Jurkat, Clone E6-1 (cell line): ENCODE data around the gene FRMD1.
"Not testable (repeated sequence)": the region's sequence is repeated elsewhere in the genome, so short reads cannot be mapped to it uniquely, and the experiment has no call there.

Experiments used
- DNase-seq: peaks from one replicate; pipeline ENCODE4 v3.0.0-alpha.2; 2011; ENCODE audit warnings: low read depth, low spot score
- H3K4me3 ChIP-seq: 2 replicates; pipeline ENCODE4 v1.5.1; 2011; ENCODE audit warnings: mild to moderate bottlenecking, low read length, control low read depth, moderate library complexity

Gene FRMD1

GRCh38 chr6:168084465-168085160 is 5.6 kb upstream of the FRMD1 start:
- H3K4me3 ChIP-seq, result no peak overlapping the region
- no peak for DNase-seq

GRCh38 chr6:168083514-168083885 is 4.5 kb upstream of the FRMD1 start:
- DNase-seq, result no peak
- H3K4me3 ChIP-seq, result no peak overlapping the region

DNA sequence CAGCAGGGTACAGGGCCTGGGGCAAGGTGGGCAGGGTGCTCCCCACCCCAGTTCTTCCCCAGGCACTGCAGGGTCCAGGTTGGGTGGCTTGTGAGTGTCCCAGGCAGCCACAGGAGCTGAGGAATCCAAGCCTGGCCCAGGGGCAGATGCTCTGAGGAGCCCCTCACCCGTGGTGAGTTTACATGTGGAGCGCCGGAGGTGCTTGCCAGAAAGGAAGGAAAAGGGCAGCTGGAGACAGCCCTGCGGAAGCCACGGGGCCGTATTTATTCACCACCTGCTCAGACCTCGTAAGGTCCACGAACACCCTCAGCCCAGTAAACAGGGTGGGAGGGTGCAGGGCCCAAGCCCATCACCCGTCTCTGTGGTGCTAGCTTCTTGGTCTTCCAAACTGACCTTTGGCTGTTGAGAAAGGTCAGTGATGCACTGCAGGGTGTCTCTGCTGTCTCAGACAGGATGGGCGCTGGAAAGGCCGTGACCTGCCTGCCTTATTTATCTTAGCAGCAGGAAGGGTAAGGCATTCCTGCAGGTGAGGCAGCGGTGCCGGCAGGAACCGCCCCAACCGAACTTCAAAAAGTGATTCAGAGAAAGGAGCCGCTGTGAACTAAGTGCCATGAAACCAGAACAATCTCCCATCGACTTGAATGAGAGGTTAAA is 4.0 kb upstream of the FRMD1 start:
- DNase-seq, result no peak
- no peak overlapping the region for H3K4me3 ChIP-seq

DNA sequence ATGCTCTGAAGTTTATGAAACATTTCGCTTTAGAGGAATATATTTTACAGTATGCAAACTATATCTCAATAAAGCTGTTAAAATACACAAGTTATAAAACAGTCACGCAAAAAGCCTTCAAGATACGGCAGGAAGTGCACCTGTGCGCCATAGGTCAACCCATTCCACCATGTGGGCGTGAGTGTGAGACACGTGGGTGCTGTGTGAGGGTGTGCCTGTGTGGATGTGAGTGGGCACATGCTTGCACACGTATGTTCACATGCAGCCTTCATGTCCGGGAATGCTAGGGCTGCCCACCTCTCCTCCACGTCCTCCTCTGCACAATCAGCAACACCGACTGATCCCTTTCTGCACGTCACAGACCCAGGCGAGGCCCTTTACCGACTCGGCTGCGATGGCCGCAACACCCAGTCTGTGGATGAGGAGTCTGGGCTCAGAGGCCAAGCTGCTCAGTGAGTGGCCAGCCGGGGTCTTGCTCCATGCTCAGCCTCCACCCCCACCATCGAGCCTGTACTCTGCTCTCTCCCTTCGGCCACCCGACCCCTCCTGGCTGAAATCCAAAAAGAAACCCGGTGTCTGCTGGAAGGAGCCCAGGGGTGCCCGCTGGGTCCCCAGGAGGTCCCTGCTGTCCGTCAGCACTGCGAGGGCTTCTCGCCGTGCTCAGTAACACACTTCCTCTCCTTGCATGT is 3.0 kb upstream of the FRMD1 start:
- H3K4me3 ChIP-seq, result no peak overlapping the region
- no peak for DNase-seq

DNA sequence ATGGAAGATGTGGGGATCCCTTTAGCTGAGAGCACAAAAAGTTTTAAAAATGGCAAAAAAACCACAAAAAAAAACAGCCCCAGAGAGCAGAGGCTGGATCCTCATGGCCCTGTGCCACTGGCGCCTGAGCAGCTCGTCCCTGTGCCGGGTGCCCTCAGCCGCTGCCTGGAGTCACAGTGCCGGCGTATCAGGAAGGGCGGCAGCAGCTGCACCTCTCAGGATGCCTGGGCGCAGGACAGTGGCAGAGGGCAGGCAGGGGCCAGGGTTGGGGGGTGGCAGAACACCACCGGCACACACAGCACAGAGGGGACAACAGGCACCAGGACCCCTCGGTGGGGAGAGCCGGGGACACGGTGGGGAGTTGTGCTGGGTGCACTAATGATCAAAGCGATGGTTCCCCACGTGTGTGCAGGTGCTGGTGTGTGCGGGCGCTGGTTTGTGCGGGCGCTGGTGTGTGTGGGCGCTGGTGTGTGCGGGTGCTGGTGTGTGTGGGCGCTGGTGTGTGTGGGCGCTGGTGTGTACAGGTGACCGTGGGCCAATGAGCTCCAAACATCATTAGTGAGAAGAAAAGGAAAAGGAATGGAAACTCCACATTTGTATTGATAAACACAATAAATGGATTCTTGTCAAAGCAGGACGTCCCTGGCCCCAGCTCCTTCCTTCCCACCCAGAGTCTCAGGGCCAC is 1.5 kb upstream of the FRMD1 start:
- no peak overlapping the region for H3K4me3 ChIP-seq
- DNase-seq, result no peak

- no peak for DNase-seq
Measured at GRCh38 chr6:168078175-168078942, 653 bp downstream of the FRMD1 start.

DNA sequence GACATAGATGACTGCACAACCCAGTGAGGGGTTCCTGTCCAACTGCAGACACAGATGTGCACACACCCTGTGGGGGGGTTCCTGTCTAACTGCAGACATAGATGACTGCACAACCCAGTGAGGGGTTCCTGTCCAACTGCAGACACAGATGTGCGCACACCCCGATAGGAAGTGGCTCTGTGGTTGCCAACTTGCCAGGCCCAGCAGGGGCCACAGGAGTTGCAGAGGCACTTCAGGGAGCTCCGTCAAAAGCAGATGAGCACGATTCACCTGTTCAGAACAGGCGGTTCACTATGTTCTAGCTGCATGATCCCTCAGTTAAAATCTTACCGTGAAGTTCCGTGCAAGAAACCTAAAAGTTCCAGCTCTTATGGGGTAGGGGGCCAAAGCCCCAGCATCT is 1.6 kb downstream of the FRMD1 start:
- not testable (repeated sequence) for H3K4me3 ChIP-seq
- peak; percentile 63 for DNase-seq

More at GRCh38 chr6:168078175-168078942, 653 bp downstream of the FRMD1 start:
- no peak overlapping the region for H3K4me3 ChIP-seq

- DNase-seq, result no peak
- no peak overlapping the region for H3K4me3 ChIP-seq
Measured at GRCh38 chr6:168075787-168076202, 3.2 kb downstream of the FRMD1 start.

- no peak for DNase-seq
- no peak overlapping the region for H3K4me3 ChIP-seq
Measured at GRCh38 chr6:168075216-168075615, 3.8 kb downstream of the FRMD1 start.

- no peak overlapping the region for H3K4me3 ChIP-seq
- DNase-seq, result no peak
Measured at GRCh38 chr6:168073937-168074730, 4.9 kb downstream of the FRMD1 start.

DNA sequence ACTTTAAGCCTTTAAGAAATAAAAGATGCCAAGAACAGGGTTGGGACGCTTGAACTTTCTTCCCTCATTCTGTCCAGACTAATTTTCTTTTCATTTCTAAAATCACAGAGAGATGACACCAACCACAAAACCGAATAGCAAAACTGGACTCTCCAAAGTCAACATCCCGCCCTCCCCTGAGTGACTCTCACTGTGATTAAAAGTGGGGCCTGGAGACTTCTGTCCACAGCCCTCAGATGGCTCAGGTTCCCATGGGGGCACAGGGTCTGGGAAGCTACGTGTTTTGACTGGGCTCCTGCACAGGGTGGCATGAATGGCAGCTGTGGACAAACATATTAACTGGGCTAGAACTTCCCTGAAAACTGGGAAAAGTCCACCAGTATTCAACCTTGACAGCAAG is 6.3 kb downstream of the FRMD1 start:
- DNase-seq, result no peak
- no peak overlapping the region for H3K4me3 ChIP-seq

GRCh38 chr6:168072261-168072660 is 6.8 kb downstream of the FRMD1 start:
- no peak for DNase-seq
- H3K4me3 ChIP-seq, result no peak overlapping the region

DNA sequence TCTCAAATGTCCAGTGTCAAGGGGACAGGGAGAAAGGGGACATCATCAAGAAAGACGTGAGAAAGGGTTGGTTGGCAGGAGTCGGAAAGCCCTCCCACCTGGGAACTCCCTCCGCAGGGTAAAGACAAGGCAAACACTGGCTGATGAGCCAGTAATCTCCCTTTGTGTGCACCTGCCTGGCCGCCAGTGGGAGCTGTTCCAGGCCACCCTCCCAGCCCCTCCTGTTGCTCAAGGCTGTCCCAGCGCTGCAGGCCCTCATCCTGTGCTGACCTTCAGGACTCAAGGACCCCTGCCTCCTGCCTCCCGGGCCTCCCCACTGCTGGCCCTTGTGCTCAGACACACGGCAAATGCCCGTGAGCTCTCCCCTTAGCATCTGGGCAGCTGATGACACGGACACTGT is 7.4 kb downstream of the FRMD1 start:
- H3K4me3 ChIP-seq, result no peak overlapping the region
- no peak for DNase-seq

- no peak overlapping the region for H3K4me3 ChIP-seq
- DNase-seq, result no peak
Measured at GRCh38 chr6:168070804-168071203, 8.2 kb downstream of the FRMD1 start.

DNA sequence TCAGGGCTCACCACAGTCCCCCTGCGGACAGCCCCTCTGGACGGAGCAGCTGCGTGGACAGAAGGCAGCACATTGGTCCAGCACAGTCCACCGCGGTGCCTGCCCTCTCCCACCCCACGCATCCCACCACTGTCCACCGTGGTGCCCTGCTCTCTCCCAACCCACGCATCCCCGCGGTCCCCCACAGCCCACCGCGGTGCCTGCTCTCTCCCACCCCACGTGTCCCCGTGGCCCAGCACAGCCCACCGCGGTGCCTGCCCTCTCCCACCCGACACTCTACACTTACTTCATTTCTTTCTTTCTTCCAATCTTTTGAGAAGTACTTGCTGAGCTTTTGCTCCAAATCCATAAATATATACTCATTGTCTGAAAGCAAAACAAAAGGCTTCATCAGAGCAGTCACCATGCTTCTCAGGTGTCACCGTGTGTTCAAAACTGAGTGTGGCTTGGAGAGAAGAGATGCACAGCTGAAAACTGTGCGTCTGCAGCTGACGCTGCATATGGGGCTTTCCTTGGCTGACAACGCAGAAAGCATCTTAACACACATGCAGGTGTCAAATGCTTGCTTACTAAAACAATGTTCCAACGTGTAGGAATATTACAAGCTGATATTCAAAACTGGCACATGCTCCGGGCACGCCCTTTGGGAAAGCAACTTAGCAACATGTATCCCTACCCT is 11.8 kb downstream of the FRMD1 start:
- no peak for DNase-seq

GRCh38 chr6:168064226-168064807 is 14.7 kb downstream of the FRMD1 start:
- H3K4me3 ChIP-seq, result no peak overlapping the region
- DNase-seq, result no peak

More for the DNA sequence above, 11.8 kb downstream of the FRMD1 start:
- no peak overlapping the region for H3K4me3 ChIP-seq

DNA sequence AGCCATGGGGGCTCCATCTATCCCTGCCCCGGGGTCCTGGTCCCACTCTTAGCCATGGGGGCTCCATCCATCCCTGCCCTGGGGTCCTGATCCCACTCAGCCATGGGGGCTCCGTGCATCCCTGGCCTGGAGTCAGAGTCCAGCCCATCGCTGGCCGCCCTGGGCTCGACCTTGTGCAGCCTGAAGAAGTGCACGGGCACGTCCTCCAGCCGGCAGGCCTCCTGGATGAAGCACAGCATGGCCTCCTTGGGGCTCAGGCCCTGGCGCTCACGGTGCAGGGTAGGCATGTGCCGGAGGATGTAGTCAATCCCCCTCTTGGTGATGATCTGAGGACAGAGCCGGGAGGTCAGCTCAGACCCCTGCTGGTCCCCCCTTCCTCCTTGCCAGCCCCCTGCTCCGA is 15.6 kb downstream of the FRMD1 start:
- DNase-seq, result no peak
- no peak overlapping the region for H3K4me3 ChIP-seq
